DND-41 (cell line): ENCODE results near the gene ARMC9.

Experiments
- ATAC-seq: fragments of 200-7000 bp; cut with Tn5 transposase; 3 replicates; pipeline ENCODE4 v1.9.1; 2021; ENCODE audit warnings: low read depth; ENCODE audit not compliant: insufficient read depth
- DNase-seq: peaks from one replicate; pipeline ENCODE4 v3.0.0-alpha.2; 2020
- H2AFZ ChIP-seq: 2 replicates; pipeline ENCODE4 v1.6.0; 2012; ENCODE audit warnings: low read depth, low read length
- H3K27ac ChIP-seq: 2 replicates; pipeline ENCODE4 v1.5.1; 2012; ENCODE audit warnings: low read length, inconsistent platforms
- H3K27me3 ChIP-seq: fragments of 200-600 bp; sonication (generic); 2 replicates; pipeline ENCODE4 v1.6.0; 2012; ENCODE audit warnings: low read length, mild to moderate bottlenecking, inconsistent platforms; ENCODE audit not compliant: insufficient read depth, poor library complexity
- H3K36me3 ChIP-seq: 2 replicates; pipeline ENCODE4 v1.5.1; 2012; ENCODE audit warnings: low read length, inconsistent platforms; ENCODE audit not compliant: insufficient read depth
- H3K4me1 ChIP-seq: 2 replicates; pipeline ENCODE4 v1.5.1; 2012; ENCODE audit warnings: mild to moderate bottlenecking, low read length; ENCODE audit not compliant: insufficient read depth
- H3K4me2 ChIP-seq: 2 replicates; pipeline ENCODE4 v1.6.0; 2012; ENCODE audit warnings: mild to moderate bottlenecking, moderate library complexity, low read length, inconsistent platforms; ENCODE audit not compliant: insufficient read depth
- H3K4me3 ChIP-seq, 2 experiments: fragments of 200-600 bp in 1 of 2; shearing (Covaris generic) in 1 of 2; 2 replicates each; pipeline ENCODE4 v1.5.1; 2012 to 2016; ENCODE audit warnings: inconsistent platforms in 2 of 2, low read length in 2 of 2, mild to moderate bottlenecking in 2 of 2, low read depth in 1 of 2, moderate library complexity in 1 of 2
- H3K79me2 ChIP-seq: 2 replicates; pipeline ENCODE4 v1.6.0; 2012; ENCODE audit warnings: low read length, inconsistent platforms; ENCODE audit not compliant: insufficient read depth
- H3K9ac ChIP-seq: 2 replicates; pipeline ENCODE4 v1.6.0; 2012; ENCODE audit warnings: low read depth, mild to moderate bottlenecking, inconsistent platforms, low read length, moderate library complexity
- H3K9me3 ChIP-seq: 2 replicates; pipeline ENCODE4 v1.5.1; 2012; ENCODE audit warnings: low read length, moderate library complexity, mild to moderate bottlenecking, inconsistent platforms; ENCODE audit not compliant: insufficient read depth, severe bottlenecking
- H4K20me1 ChIP-seq: 2 replicates; pipeline ENCODE4 v1.6.0; 2012; ENCODE audit warnings: low read length; ENCODE audit not compliant: insufficient read depth
- EZH2 ChIP-seq: IDR thresholded peaks from 3 replicates; pipeline ENCODE4 v1.6.1; 2012; ENCODE audit warnings: borderline replicate concordance, low read depth, mild to moderate bottlenecking, moderate library complexity, low read length, inconsistent platforms; ENCODE audit not compliant: severe bottlenecking
- TF ChIP-seq, protein P1 (sequence below): IDR thresholded peaks from 2 replicates; pipeline ENCODE4 v1.5.1; 2012; ENCODE audit warnings: borderline replicate concordance, low read length, moderate library complexity, mild to moderate bottlenecking; ENCODE audit not compliant: poor library complexity, severe bottlenecking; ENCODE audit errors: extremely low read depth

Gene ARMC9

GRCh38 chr2:231263118-231263831 lies 64.8 kb downstream of the ARMC9 start:
- Histone ChIP-seq H3K4me3 (no peak overlapping the region), H3K36me3 (no peaks in the 10 kb centered on the region), H3K4me1 (peaks cover 14% of the 10 kb centered on the region), H3K4me2 (no peak overlapping the region), H3K9ac (no peak overlapping the region), H3K79me2 (no peaks in the 10 kb centered on the region), H3K9me3 (no peaks in the 10 kb centered on the region), H4K20me1 (peaks cover 32% of the 10 kb centered on the region), H3K27me3 (peaks cover 5% of the 10 kb centered on the region), H2AFZ (no peak overlapping the region), H3K27ac (no peak overlapping the region)
- TF ChIP-seq, protein P1, sequence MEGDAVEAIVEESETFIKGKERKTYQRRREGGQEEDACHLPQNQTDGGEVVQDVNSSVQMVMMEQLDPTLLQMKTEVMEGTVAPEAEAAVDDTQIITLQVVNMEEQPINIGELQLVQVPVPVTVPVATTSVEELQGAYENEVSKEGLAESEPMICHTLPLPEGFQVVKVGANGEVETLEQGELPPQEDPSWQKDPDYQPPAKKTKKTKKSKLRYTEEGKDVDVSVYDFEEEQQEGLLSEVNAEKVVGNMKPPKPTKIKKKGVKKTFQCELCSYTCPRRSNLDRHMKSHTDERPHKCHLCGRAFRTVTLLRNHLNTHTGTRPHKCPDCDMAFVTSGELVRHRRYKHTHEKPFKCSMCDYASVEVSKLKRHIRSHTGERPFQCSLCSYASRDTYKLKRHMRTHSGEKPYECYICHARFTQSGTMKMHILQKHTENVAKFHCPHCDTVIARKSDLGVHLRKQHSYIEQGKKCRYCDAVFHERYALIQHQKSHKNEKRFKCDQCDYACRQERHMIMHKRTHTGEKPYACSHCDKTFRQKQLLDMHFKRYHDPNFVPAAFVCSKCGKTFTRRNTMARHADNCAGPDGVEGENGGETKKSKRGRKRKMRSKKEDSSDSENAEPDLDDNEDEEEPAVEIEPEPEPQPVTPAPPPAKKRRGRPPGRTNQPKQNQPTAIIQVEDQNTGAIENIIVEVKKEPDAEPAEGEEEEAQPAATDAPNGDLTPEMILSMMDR = no peak
- no peak for TF ChIP-seq EZH2
- no peak for ATAC-seq
- no peak for DNase-seq

- Histone ChIP-seq H3K79me2 (no peaks in the 10 kb centered on the region), H3K4me3 (no peak overlapping the region), H3K4me2 (no peak overlapping the region), H3K36me3 (0 out of 2 replicates have a peak, but pooled peaks cover 5% of the 10 kb centered on the region), H3K9me3 (no peaks in the 10 kb centered on the region), H2AFZ (no peak overlapping the region), H3K27me3 (no peaks in the 10 kb centered on the region), H3K9ac (no peak overlapping the region), H4K20me1 (no peaks in the 10 kb centered on the region), H3K27ac (no peak overlapping the region), H3K4me1 (no peaks in the 10 kb centered on the region)
- no peak for DNase-seq
- TF ChIP-seq, protein P1 = no peak
- TF ChIP-seq EZH2 = no peak
- no peak for ATAC-seq
Observed at GRCh38 chr2:231270221-231271114, 72.0 kb downstream of the ARMC9 start.

GRCh38 chr2:231272991-231273390 lies 74.6 kb downstream of the ARMC9 start:
- no peaks in the 10 kb centered on the region for H4K20me1 ChIP-seq
- H3K4me2 ChIP-seq = no peak overlapping the region
- DNase-seq (no peak), ATAC-seq (no peak)
- no peaks in the 10 kb centered on the region for H3K4me1 ChIP-seq
- no peaks in the 10 kb centered on the region for H3K9me3 ChIP-seq
- no peaks in the 10 kb centered on the region for H3K27me3 ChIP-seq
- 0 out of 2 replicates have a peak, but pooled peaks cover 5% of the 10 kb centered on the region for H3K36me3 ChIP-seq
- H3K9ac ChIP-seq = no peak overlapping the region
- no peak overlapping the region for H2AFZ ChIP-seq
- no peak overlapping the region for H3K4me3 ChIP-seq
- no peak for TF ChIP-seq EZH2
- TF ChIP-seq, protein P1 = no peak
- H3K27ac ChIP-seq = no peak overlapping the region
- no peaks in the 10 kb centered on the region for H3K79me2 ChIP-seq
